HepG2 (cell line): Measurements from ENCODE around the gene CDHR1.

Experiments used
- CTCF ChIP-seq: sonication (generic); formaldehyde crosslinking; IDR thresholded peaks from 2 replicates; pipeline ENCODE4 v1.5.0; 2020; ENCODE audit warnings: mild to moderate bottlenecking, missing genetic modification reagents, moderate library complexity
- EP300 ChIP-seq, 3 experiments: sonication (generic) in 1 of 3; formaldehyde crosslinking in 1 of 3; IDR thresholded peaks; 2 replicates each; pipeline versions ENCODE4 v1.5.1 to v1.6.1; 2011 to 2020; ENCODE audit warnings: low read depth in 2 of 3, low read length in 2 of 3, borderline replicate concordance in 1 of 3, improper control_type of control experiment in 1 of 3, mild to moderate bottlenecking in 1 of 3, missing genetic modification reagents in 1 of 3, moderate library complexity in 1 of 3
- IKZF4 ChIP-seq: sonication (generic); formaldehyde crosslinking; IDR thresholded peaks from 2 replicates; pipeline ENCODE4 v1.5.1; 2020; ENCODE audit warnings: borderline replicate concordance, mild to moderate bottlenecking, low read depth, missing genetic modification reagents; ENCODE audit errors: not compliant biosample characterization
- NCOA1 ChIP-seq: sonication (generic); formaldehyde crosslinking; IDR thresholded peaks from 2 replicates; pipeline ENCODE4 v1.9.0; 2021; ENCODE audit warnings: missing genetic modification reagents
- PREB ChIP-seq: sonication (generic); formaldehyde crosslinking; IDR thresholded peaks from 2 replicates; pipeline ENCODE4 v1.4.0; 2020; ENCODE audit warnings: missing genetic modification reagents
- ZBTB10 ChIP-seq: sonication (generic); formaldehyde crosslinking; IDR thresholded peaks from 2 replicates; pipeline ENCODE4 v1.4.0; 2020; ENCODE audit warnings: missing genetic modification reagents, borderline replicate concordance
- ZBTB21 ChIP-seq: sonication (generic); formaldehyde crosslinking; IDR thresholded peaks from 2 replicates; pipeline ENCODE4 v1.4.0; 2020; ENCODE audit warnings: missing genetic modification reagents
- ZNF446 ChIP-seq: sonication (generic); formaldehyde crosslinking; IDR thresholded peaks from 2 replicates; pipeline ENCODE4 v1.5.0; 2020; ENCODE audit warnings: mild to moderate bottlenecking, missing genetic modification reagents

- TF ChIP-seq ZNF446 (no peak), CTCF (CRISPR knock-in tag) (no peak), ZBTB10 (no peak), IKZF4 (CRISPR knock-in tag) (no peak), ZBTB21 (CRISPR knock-in tag) (no peak), NCOA1 (no peak), EP300 (IDR thresholded peaks at IDR 0.05; ENCODE audit: low read depth in 2 of 2, low read length in 2 of 2) (no peak), EP300 (CRISPR knock-in tag; IDR thresholded peaks at IDR 0.05; ENCODE audit: borderline replicate concordance) (no peak), PREB (CRISPR knock-in tag) (no peak)
Measured at GRCh38 chr10:84243759-84244158, 49.4 kb downstream of the CDHR1 start.
